ENCODE measurements around the gene SENP1.

DNA sequence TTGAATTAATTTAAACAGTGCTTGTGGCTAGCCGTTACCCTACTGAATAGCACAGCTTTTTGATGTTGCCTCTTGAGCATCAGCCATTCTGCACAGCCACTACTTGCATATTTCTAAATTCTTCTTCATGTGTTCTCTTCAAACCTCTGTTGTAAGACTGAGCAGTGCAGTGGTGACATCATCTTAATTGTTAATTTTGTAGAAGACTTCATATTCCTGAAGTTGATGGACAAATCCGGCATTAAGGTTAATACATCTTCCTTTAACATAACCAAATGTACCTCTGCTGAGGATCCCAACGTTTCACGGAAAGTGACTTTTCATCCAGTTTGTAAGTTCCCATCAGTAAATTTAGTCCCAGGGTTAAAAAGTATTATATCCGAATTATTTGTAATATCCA is 25.6 kb downstream of the SENP1 start:
- no peak for TF ChIP-seq CTCF (IDR thresholded peaks at IDR 0.05)
- no peak for TF ChIP-seq POLR2A (IDR thresholded peaks at IDR 0.05)
- no peak for TF ChIP-seq POLR2AphosphoS5 (IDR thresholded peaks at IDR 0.05)
